GM12891 (cell line): ENCODE data around the gene ACOD1.

Experiments used
- PAX5 ChIP-seq: IDR thresholded peaks from 2 replicates; pipeline ENCODE4 v1.6.1; 2011; ENCODE audit warnings: low read length, moderate library complexity, mild to moderate bottlenecking; ENCODE audit not compliant: insufficient read depth, severe bottlenecking
- POLR2A ChIP-seq: IDR thresholded peaks from 2 replicates; pipeline ENCODE4 v1.6.1; 2011; ENCODE audit warnings: low read depth, low read length, control low read depth
- POLR2AphosphoS5 ChIP-seq: IDR thresholded peaks from 2 replicates; pipeline ENCODE4 v1.6.1; 2011; ENCODE audit warnings: low read depth, low read length, control low read depth
- TAF1 ChIP-seq: IDR thresholded peaks from 2 replicates; pipeline ENCODE4 v1.6.1; 2011; ENCODE audit warnings: low read depth, low read length, control low read depth

DNA sequence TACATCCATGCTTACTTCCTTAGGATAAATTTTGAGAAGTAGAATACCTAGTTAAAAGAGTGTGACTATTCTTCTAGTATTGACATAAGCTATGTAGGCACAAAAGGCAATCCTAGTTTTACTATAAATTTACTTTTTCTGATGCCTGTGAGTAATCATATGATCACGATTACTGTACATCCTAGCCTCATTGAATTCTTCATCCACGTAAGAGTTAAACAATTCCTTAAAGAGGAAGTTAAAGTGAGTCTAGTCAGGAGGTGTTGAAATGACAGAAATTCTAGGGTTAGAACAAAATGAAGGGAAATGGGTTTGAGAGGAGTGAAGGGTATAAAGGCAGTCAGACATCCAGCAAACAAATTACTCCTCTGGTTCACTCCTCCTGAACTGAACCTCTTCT lies at the start of gene ACOD1:
- TF ChIP-seq POLR2AphosphoS5 (no peak), POLR2A (no peak), TAF1 (no peak), PAX5 (no peak)
